ENCODE measurements around the gene SPACA7.

The SPACA7 gene, protein sequence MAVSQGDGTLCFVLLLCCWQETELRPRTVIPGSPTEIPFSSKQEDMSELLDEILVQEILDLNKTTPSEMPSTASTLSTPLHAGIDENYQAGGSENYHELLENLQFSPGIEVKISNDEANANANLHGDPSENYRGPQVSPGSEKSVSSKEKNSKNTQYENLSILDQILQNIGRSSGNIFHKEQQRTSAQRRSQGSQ

DNA sequence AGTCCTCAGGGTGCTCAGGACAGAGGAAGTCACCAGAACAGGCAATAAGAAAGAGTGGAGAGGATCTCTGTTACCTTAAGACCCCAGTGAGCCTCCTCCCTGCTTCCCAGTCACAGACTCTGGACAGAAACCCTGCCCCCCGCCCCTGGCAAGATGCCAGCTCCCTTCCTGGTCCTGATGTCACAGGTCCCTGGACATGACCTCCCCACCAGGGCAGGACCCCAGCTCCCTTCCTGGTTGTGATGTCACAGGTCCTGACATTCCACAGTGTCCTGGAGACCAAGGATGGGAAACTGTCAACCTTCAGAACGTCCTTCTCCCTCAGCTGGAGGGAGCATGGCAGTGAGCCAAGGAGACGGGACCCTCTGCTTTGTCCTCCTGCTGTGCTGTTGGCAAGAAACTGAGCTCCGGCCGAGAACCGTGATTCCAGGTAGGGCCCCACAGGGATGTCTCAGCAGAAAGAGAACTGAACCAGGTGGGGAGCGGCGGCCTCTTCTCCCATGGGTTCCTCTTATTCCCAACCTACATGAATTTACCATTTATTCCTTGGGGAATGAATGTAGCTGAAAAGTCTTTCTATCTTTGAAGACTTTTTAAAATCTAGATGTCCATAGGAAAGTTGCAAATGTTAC, at the start of gene SPACA7:
TSS of gene SPACA7 (plus strand) at position 306 of the 632 bp plus-strand sequence. CDS start at position 337, 31 bp downstream.
- Histone ChIP-seq H3K27ac (no peak within 1 kb of the TSS), H3K27me3 (no peaks in the 10 kb centered on the region), H3K4me1 (ENCODE audit: control insufficient read depth in 1 of 2, insufficient read depth in 1 of 2, low read depth in 1 of 2, low read length in 1 of 2) (no peaks in the 10 kb centered on the region), H3K4me3 (ENCODE audit: low read depth in 1 of 2, low read length in 1 of 2) (no peak within 1 kb of the TSS), H3K36me3 (no peaks in the 10 kb centered on the region), H3K9me3 (no peaks in the 10 kb centered on the region)
- TF ChIP-seq, protein P1, sequence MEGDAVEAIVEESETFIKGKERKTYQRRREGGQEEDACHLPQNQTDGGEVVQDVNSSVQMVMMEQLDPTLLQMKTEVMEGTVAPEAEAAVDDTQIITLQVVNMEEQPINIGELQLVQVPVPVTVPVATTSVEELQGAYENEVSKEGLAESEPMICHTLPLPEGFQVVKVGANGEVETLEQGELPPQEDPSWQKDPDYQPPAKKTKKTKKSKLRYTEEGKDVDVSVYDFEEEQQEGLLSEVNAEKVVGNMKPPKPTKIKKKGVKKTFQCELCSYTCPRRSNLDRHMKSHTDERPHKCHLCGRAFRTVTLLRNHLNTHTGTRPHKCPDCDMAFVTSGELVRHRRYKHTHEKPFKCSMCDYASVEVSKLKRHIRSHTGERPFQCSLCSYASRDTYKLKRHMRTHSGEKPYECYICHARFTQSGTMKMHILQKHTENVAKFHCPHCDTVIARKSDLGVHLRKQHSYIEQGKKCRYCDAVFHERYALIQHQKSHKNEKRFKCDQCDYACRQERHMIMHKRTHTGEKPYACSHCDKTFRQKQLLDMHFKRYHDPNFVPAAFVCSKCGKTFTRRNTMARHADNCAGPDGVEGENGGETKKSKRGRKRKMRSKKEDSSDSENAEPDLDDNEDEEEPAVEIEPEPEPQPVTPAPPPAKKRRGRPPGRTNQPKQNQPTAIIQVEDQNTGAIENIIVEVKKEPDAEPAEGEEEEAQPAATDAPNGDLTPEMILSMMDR (IDR thresholded peaks at IDR 0.05), result no peak

DNA sequence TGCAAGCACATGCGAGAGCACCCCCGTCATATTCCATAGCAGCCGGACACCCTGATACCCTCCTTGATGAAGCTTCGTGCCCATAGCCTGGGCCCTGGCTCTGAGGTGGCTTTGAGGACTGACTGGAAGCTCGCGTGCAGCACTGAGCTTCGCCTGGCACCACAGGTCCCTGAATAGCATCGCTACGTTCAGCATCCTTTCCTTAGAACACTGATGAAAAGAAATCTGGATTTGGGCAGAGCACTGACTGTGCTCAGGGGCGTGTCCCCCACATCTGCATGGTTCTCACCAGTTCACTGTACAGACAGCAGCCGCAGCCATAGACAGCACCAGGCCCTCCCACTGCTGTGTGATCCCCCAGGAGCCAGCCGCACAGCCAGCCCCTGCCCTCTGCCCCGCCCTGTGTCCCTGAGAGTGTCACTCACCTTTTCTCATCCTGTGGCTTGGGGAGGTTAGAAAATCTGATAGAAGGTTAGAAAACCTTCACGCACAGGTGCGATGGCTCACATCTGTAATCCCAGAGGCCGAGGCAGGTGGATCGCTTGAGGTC, 49.3 kb upstream of the SPACA7 start:
- Histone ChIP-seq H3K9me3 (no peaks in the 10 kb centered on the region), H3K4me3 (ENCODE audit: low read depth in 1 of 2, low read length in 1 of 2) (no peak overlapping the region), H3K27me3 (peaks cover 48% of the 10 kb centered on the region), H3K27ac (no peak overlapping the region), H3K4me1 (ENCODE audit: control insufficient read depth in 1 of 2, insufficient read depth in 1 of 2, low read depth in 1 of 2, low read length in 1 of 2) (no peaks in the 10 kb centered on the region), H3K36me3 (no peaks in the 10 kb centered on the region)
- TF ChIP-seq, protein P1 (IDR thresholded peaks at IDR 0.05), result no peak

DNA sequence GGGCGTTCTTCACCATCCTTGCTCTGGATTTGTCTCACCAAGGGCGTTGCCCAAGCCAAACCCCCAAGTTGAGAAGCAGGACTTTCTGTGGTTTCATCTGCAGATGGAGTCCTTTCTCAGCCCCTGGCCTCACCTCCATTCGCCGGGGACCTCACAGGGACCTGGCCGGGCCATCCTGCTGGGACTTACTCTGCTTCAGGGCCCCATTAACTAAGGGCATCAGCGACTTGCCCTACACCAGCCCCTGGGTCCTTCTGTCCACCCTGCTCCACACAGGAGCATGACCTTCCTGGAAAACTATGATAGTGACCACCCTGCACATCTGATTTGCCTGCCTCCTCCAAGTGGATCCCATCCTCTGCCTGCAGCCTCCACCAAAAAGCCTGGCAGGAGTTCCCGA, 47.2 kb upstream of the SPACA7 start:
- H3K36me3 ChIP-seq, result no peaks in the 10 kb centered on the region
- TF ChIP-seq, protein P1 (IDR thresholded peaks at IDR 0.05), result no peak
- H3K9me3 ChIP-seq, result no peaks in the 10 kb centered on the region
- no peak overlapping the region for H3K4me3 ChIP-seq (ENCODE audit: low read depth in 1 of 2, low read length in 1 of 2)
- no peaks in the 10 kb centered on the region for H3K4me1 ChIP-seq (ENCODE audit: control insufficient read depth in 1 of 2, insufficient read depth in 1 of 2, low read depth in 1 of 2, low read length in 1 of 2)
- H3K27ac ChIP-seq, result no peak overlapping the region
- peaks cover 67% of the 10 kb centered on the region for H3K27me3 ChIP-seq

DNA sequence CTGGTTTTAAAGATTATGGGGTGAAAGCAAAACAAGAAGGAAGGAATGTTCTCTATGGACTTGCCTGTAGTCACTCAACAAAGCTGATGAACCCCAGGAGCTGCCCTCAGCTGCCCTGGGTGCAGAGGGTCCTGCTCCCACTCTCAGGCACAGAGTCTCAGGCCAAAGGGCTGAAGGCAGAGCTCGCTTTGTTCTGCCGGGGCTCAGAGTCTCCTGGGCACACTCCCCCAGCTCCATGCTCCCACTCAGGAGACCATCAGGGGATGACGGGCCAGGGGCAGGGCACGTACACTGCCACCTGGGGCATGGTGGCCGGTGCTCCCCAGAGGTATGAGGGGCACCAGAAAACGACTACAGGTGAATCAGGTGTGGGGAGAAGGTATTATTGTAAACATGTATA, 46.8 kb upstream of the SPACA7 start:
- H3K4me1 ChIP-seq (ENCODE audit: control insufficient read depth in 1 of 2, insufficient read depth in 1 of 2, low read depth in 1 of 2, low read length in 1 of 2), result no peaks in the 10 kb centered on the region
- no peak overlapping the region for H3K27ac ChIP-seq
- no peaks in the 10 kb centered on the region for H3K9me3 ChIP-seq
- no peaks in the 10 kb centered on the region for H3K36me3 ChIP-seq
- TF ChIP-seq, protein P1 (IDR thresholded peaks at IDR 0.05), result no peak
- peaks cover 67% of the 10 kb centered on the region for H3K27me3 ChIP-seq
- no peak overlapping the region for H3K4me3 ChIP-seq (ENCODE audit: low read depth in 1 of 2, low read length in 1 of 2)

DNA sequence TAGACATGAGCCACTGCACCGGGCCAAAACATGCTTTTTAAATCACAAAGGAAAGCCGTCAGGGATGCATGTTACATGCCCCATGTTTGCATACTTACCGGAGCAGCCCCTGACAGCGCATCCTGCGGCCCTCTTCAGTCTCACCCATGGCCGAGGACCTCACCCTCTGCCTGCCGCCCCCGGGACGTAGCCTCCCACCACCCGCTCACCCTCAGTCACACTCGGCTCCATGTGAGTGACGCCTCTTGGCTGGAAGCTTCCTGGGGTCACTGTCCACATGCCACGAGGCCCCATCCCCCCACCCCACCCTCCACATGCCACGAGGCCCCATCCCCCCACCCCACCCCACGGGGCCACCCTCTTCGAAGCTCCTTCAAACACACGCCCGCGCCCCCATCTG, 46.1 kb upstream of the SPACA7 start:
- Histone ChIP-seq H3K4me3 (ENCODE audit: low read depth in 1 of 2, low read length in 1 of 2) (no peak overlapping the region), H3K36me3 (no peaks in the 10 kb centered on the region), H3K9me3 (no peaks in the 10 kb centered on the region), H3K27ac (no peak overlapping the region), H3K27me3 (peaks cover 67% of the 10 kb centered on the region), H3K4me1 (ENCODE audit: control insufficient read depth in 1 of 2, insufficient read depth in 1 of 2, low read depth in 1 of 2, low read length in 1 of 2) (no peaks in the 10 kb centered on the region)
- TF ChIP-seq, protein P1 (IDR thresholded peaks at IDR 0.05), result no peak
